ENCODE measurements around the gene PDHX.

GRCh38 chr11:34996958-34997357, 80.5 kb downstream of the PDHX start:
- TF ChIP-seq CTCF (IDR thresholded peaks at IDR 0.05; ENCODE audit: insufficient read depth, low read depth, low read length), result no peak
- TF ChIP-seq EZH2 (IDR thresholded peaks at IDR 0.05; ENCODE audit: insufficient read depth, low read length), result no peak
